AG04449 (cell line): ENCODE data around the gene BUB1B.

ENCODE experiments used
- CTCF ChIA-PET: fragments of 350-600 bp; formaldehyde crosslinking; extraction: SDS; loops from one replicate; lab custom pipeline; 2021; ENCODE audit warnings: antibody characterized with exemption; lab: Yijun Ruan, JAX
- POLR2A ChIA-PET: fragments of 400-600, 350-600 bp; formaldehyde crosslinking; extraction: SDS; loops from one replicate; lab custom pipeline; 2020; ENCODE audit warnings: antibody characterized with exemption, inconsistent platforms; lab: Yijun Ruan, JAX
- DNase-seq: peaks from one replicate; pipeline ENCODE4 v3.0.0-alpha.2; 2010; ENCODE audit warnings: low read depth, low spot score
- H3K4me3 ChIP-seq: 2 replicates; pipeline ENCODE4 v1.5.1; 2011; ENCODE audit warnings: low read depth, mild to moderate bottlenecking, control low read depth, low read length
- CTCF ChIP-seq: IDR thresholded peaks from one replicate; pipeline ENCODE4 v1.5.1; 2011; ENCODE audit warnings: mild to moderate bottlenecking, moderate library complexity, low read length, control low read depth, inconsistent platforms; ENCODE audit not compliant: insufficient read depth; ENCODE audit errors: missing control alignments

BUB1B gene

DNA sequence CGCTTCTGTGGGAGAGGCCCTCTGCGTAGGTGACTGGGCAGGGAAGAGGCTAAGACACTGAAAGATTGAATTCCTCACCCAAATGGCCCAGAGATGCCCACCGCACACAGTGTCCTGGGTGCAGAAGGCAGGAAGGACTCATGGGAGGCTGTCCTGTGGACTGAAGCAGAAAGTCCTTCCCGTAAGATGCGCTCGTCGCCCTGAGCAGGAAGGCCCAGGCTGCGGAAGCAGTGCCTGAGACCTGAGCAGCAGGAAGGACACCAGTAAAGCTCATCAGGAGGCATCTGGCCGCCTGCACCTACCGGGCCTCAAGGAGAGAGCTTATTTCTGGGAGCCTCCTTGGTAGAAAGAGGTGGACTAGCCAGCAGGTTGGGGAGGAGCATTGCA, 81.3 kb downstream of the BUB1B start:
- TF ChIP-seq CTCF, result no peak
- CTCF ChIA-PET, result interaction anchor here (1.5 to 49.7 kb wide), 4 partner anchors 11 to 29 kb away, joined by 3 to 1718 read pairs (median 32); no protein-coding TSS in a partner anchor

GRCh38 chr15:40242601-40243000, 81.7 kb downstream of the BUB1B start:
- H3K4me3 ChIP-seq, result no peak overlapping the region
- no peak for DNase-seq
- ChIA-PET CTCF (interaction anchor here (1.5 to 49.7 kb wide), 4 partner anchors 11 to 28 kb away, joined by 3 to 1718 read pairs (median 32); no protein-coding TSS in a partner anchor), POLR2A (no interaction called here)
- TF ChIP-seq CTCF, result no peak

More for the DNA sequence above, 81.3 kb downstream of the BUB1B start:
- no peak overlapping the region for H3K4me3 ChIP-seq
- DNase-seq, result no peak
- POLR2A ChIA-PET, result no interaction called here

DNA sequence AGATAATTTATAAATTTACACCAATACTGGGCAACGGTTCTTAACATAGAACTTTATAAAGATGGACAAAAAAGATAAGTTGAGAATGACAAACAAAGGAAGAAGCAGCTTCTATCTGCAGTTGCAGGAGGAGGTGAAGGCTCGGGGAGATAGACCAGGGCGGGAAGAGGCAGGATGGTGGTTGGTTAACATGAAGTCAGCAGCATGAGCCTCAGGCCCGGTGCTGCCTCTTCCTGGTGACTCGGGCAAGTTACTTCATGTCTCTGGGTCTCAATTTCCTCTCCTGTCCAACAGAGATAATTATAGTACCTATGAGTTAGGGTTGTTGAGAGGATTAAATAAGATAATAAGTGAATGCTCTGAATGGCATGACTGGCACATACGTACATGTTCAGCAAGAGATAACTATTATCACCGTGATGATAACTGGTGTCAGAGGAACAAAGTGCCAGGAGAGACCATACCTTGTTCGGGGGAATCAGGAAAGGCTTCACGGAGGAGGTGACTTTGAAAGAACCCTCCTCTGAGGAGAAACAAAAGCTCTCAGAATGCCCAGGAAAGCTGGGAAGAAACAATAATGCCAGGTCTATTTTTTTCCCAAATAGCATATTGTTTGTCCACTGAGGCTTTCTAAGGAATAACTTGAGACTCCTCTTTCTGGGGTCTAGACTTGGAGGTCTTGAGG, 82.4 kb downstream of the BUB1B start:
- TF ChIP-seq CTCF, result no peak
- no peak for DNase-seq
- ChIA-PET CTCF (interaction anchor here (1.5 to 49.7 kb wide), 3 partner anchors 12 to 28 kb away, joined by 3 to 1718 read pairs (median 58); no protein-coding TSS in a partner anchor), POLR2A (no interaction called here)
- H3K4me3 ChIP-seq, result no peak overlapping the region

- H3K4me3 ChIP-seq, result no peak overlapping the region
- TF ChIP-seq CTCF, result no peak
- no peak for DNase-seq
- ChIA-PET POLR2A (no interaction called here), CTCF (interaction anchor here (1.4 to 49.7 kb wide), 3 partner anchors 26 to 140 kb away, joined by 3 to 1718 read pairs (median 58); no protein-coding TSS in a partner anchor)
Observed at GRCh38 chr15:40244961-40245523, 84.2 kb downstream of the BUB1B start.

DNA sequence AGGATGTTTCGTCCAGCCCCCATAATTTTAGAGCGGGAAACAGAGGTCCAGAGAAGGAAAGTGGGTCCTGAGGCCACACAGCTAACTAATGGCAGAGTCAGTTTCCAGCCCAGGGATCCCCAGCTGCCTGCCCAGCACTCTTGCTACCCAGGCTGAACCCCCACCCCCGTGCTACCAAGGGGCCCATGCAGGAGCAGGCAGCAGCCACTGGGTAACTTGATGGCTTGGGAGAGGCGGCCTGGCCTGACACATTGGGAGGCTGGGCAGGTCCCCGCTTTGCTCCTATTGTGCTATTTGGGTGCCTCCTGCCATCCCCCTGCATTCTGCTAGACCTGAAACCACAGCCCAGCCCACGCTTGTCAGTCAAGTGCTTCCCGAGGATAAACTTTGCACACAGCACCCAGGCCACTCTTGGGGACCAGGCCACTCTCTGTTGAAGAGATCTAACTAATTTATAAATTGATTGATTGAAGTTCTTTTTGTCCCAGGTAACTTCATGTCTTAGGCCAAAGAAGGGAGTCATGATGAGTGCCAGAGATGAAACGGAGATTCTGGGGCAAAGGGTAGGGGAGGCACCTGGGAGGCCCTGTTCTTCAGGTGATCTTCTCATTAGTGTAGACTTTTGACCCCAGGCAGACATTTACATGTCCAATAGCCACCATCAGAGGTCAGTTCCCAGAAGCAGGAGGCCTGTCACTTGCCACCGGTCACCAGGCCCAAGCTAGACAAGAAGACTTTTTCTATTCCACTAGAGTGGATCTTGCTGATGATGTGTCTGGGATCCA, 85.0 kb downstream of the BUB1B start:
- DNase-seq, result no peak
- ChIA-PET CTCF (interaction anchor here (1.4 to 49.7 kb wide), 5 partner anchors 25 to 141 kb away, joined by 3 to 1718 read pairs (median 52); no protein-coding TSS in a partner anchor), POLR2A (no interaction called here)

More for the DNA sequence above, 85.0 kb downstream of the BUB1B start:
- no peak overlapping the region for H3K4me3 ChIP-seq
- TF ChIP-seq CTCF, result no peak
